Effector CD4-positive, alpha-beta T cell (primary cell): Measurements from ENCODE around the gene COL5A1.
"Not testable (repeated sequence)": the region's sequence is repeated elsewhere in the genome, so short reads cannot be mapped to it uniquely, and the experiment has no call there.

Experiments used
- DNase-seq: peaks from one replicate; pipeline ENCODE4 v3.0.0-alpha.2; 2020

COL5A1 gene

GRCh38 chr9:134658378-134658955 lies 16.9 kb downstream of the COL5A1 start:
- DNase-seq, result no peak

DNA sequence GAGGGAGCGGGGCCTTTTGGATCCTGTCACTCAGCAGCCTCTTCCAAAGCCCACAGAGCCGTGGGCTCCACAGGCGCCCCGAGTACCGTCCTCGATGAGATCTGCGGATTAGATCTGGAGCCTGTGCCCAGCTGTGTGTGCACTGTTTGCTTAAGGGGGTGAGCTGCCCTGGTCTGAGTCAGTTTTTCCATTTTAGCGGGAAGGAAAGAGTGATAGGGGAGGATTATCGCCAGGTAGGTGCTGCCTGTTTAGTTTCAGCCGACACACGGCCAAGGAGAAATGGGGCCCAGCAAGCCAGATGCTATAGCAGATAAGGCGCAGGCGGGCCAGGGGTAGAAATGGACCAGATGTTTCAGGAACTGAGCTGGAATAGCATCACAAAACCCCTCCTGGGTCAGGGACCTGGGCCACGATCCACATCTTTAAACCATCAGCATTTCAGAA lies 18.1 kb downstream of the COL5A1 start:
- no peak for DNase-seq

DNA sequence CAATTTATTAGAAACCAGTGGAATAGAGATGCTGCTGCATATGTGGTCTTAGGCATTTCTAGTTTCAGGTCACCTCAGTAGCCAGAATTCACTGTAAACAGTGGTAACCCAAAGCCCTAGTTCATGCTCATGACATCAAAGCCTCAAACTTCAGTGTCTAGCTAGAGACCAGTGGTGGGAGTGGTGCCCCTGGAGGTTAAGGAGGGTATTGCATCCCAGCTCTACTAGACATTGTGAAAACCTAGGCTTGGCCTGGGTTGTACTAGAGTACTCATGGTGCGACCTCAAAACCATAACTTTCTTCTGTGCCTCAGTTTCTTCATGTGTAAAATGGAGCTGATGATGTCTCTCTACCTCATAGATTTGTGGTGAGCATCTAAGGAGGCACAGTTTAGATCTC lies 18.8 kb downstream of the COL5A1 start:
- DNase-seq, result no peak

- DNase-seq, result no peak
Measured at GRCh38 chr9:134661299-134661698, 19.7 kb downstream of the COL5A1 start.

DNA sequence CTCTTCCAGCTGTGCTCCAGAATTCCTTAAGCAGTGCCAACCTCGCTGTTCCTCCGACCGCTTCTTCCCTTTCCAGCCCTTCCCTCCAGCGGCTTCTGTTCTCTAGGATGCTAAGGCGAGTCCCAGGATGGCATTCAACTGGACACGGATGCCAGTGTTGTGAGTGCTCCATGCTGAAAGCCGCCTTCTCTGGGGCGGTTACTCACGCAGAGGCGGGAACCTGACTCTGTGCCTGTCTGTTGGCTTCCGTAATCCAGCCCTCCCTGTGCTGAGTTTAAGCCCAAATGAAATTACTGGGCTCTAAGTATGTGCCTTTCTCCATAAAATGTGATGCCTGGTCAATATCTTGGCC lies 20.2 kb downstream of the COL5A1 start:
- no peak for DNase-seq

DNA sequence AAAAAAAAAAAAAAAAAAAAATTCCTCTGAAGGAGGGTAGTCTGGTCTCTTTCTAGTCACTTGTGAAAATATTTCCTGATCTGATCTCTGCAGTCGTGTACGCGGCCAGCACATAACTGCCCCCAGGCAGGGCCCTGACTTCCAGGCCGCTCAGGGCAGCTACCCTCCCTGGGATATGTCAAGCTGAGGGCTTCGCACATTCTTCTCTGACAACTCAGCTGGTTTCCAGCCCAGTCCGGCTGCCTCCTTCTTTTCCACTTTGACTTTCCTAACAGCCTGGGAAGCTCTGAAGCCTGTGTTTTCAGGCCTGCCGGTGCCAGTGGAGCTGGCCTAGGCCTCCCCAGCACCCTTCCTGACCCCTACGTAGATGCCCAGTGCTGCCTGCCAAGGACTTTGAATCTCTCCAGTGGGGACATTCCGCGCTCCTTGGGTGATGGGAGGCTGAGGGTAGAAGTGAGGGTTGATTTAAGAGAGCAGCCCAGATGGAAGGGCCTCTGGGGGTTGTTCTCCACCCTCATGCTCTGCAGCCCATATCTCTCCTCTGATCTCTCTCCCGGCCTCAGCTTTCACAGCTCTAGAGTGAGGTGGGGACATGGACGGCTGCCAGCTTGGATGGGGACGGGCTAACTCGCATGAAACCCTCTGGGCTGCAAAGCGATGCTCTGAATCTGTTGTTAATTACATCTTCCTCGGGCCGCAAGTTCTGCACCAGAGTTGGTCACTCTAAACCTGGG lies 20.7 kb downstream of the COL5A1 start:
- DNase-seq, result no peak

DNA sequence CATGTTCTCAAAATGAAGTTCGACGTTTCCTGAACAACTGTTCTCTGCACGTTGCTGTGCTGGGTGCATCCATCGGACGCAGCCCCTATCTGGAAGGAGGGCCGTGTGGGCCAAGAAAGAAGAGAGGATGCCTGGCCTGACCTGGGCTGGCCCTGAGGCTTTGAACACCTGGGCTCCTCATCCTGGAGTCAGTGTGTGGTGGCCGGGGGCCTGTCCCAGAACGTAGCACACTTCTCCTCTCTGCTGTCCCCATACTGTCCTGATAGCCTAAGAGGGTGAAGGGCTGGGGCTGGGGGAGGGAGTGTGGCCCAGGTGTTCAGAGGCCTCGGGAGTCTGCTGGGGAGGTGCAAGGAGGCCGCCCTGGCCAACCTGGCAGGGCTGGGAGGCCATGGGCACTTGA lies 21.5 kb downstream of the COL5A1 start:
- DNase-seq, result no peak

- no peak for DNase-seq
Measured at GRCh38 chr9:134663753-134664415, 22.3 kb downstream of the COL5A1 start.

DNA sequence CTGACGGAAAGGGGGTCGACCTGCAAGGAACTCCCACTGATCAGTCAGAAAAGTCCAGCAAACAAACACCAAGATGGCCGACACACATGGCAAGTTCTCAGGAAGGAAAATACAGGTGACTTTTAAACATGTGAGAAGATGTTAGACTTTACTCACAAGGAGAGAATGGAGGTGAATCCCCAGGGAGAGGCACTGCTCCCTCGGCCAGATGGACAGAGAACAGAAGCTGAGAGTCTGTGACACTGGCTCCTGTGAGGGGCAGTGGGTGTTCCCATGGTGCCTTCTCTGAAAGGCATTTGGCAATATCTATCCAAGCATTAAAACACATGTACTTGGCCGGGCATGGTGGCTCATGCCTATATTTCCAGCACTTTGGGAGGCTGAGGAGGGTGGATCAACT lies 22.8 kb downstream of the COL5A1 start:
- DNase-seq, result no peak

DNA sequence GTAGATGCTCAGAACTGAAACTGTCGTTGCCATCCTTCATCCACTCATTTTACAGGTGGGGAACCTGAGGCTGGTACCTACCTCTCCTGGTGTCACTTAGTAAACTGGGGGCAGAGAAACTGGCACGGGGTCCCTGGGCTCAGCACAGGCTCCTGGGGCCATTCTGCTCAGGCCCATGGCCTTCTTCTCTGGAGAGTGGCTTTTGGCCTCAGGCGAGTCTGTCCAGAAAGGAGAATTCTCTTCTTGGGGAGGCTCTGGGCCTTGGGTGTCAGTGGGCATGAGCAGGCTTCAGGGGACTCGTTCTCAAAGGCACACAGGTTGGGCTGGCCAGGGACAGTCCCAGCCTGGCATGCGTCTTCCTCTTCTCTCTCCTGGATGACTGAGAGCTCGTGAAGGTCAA lies 24.6 kb downstream of the COL5A1 start:
- DNase-seq, result no peak

GRCh38 chr9:134666831-134667230 lies 25.2 kb downstream of the COL5A1 start:
- DNase-seq, result no peak

- not testable (repeated sequence) for DNase-seq
Measured at GRCh38 chr9:134668977-134669376, 27.4 kb downstream of the COL5A1 start.

GRCh38 chr9:134669399-134669955 lies 27.9 kb downstream of the COL5A1 start:
- DNase-seq, result no peak

- no peak for DNase-seq
Measured at GRCh38 chr9:134670042-134670525, 28.5 kb downstream of the COL5A1 start.

GRCh38 chr9:134670851-134671281 lies 29.3 kb downstream of the COL5A1 start:
- no peak for DNase-seq

GRCh38 chr9:134671341-134672113 lies 29.9 kb downstream of the COL5A1 start:
- DNase-seq, result no peak

DNA sequence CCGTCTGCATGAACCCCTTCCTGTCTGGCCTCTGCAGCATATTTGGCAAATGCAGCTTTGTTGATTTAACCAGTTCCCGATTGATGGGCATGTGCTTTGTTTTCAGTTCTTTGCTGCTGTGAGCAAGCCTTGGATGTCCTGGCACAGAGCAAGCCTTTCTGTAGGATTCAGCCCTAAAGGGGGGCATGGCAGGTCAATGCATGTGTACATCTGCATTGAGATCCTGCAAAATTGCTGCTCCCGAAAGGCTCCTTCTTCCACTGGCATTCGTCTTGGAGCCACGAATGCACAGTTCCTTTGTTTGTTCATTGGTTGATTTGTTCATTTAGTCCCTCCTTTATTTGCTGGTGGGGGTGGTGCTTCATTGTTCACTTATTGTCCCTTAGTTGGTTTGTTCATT lies 34.8 kb downstream of the COL5A1 start:
- DNase-seq, result no peak

GRCh38 chr9:134676886-134677285 lies 35.3 kb downstream of the COL5A1 start:
- DNase-seq, result no peak

- DNase-seq, result no peak
Measured at GRCh38 chr9:134677743-134678142, 36.1 kb downstream of the COL5A1 start.

DNA sequence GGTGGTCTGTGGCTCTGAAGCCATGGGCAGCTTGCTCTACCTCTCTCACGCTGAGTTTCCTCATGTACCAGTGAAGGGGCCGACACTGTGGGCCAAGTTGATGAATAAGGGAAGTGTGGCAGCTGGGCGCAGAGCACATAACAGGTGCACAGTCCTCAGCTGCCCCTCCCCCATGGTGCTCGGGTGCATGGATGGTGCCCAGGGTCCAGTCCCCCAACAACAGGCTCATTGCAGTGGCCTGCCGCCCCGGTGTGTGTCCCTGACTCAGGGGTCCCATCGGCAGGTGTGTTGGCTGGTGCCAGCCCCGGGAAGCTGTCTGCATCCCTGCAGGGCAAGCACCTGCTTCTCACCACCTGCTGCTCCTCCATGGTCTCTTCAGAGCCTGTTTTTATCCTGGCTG lies 36.6 kb downstream of the COL5A1 start:
- DNase-seq, result no peak

GRCh38 chr9:134678666-134679443 lies 37.3 kb downstream of the COL5A1 start:
- DNase-seq, result no peak
